HEK293T (cell line): ENCODE data around the gene SLC12A4.

Source experiments
- CTCF ChIA-PET: fragments of 350-600 bp; formaldehyde crosslinking; extraction: SDS; loops from one replicate; lab custom pipeline; 2021; ENCODE audit warnings: antibody characterized with exemption, inconsistent platforms; lab: Yijun Ruan, JAX
- POLR2A ChIA-PET: fragments of 350-600 bp; formaldehyde crosslinking; extraction: SDS; loops from one replicate; lab custom pipeline; 2020; ENCODE audit warnings: antibody characterized with exemption, inconsistent platforms; lab: Yijun Ruan, JAX
- DNase-seq: peaks from one replicate; pipeline ENCODE4 v3.0.0; 2012; ENCODE audit warnings: mixed read lengths; ENCODE audit errors: extremely low spot score
- ARNT ChIP-seq: fragments of 450-650 bp; IDR thresholded peaks from 2 replicates; pipeline ENCODE4 v1.6.1; 2017; ENCODE audit warnings: mild to moderate bottlenecking
- BHLHE40 ChIP-seq: fragments of 450-650 bp; IDR thresholded peaks from 2 replicates; pipeline ENCODE4 v1.6.1; 2016; ENCODE audit warnings: mild to moderate bottlenecking, moderate library complexity, borderline replicate concordance
- CTBP1 ChIP-seq: fragments of 450-650 bp; IDR thresholded peaks from 2 replicates; pipeline ENCODE4 v1.6.1; 2016; ENCODE audit warnings: borderline replicate concordance
- ELF4 ChIP-seq: fragments of 450-650 bp; IDR thresholded peaks from 2 replicates; pipeline ENCODE4 v1.6.1; 2017; ENCODE audit warnings: antibody characterized with exemption
- FOXA1 ChIP-seq: fragments of 450-650 bp; IDR thresholded peaks from 2 replicates; pipeline ENCODE4 v1.6.1; 2016; ENCODE audit warnings: mild to moderate bottlenecking
- FOXK2 ChIP-seq: fragments of 450-650 bp; IDR thresholded peaks from 2 replicates; pipeline ENCODE4 v1.6.1; 2016; ENCODE audit warnings: mild to moderate bottlenecking
- FOXM1 ChIP-seq: fragments of 450-650 bp; IDR thresholded peaks from 2 replicates; pipeline ENCODE4 v1.6.1; 2017; ENCODE audit warnings: mild to moderate bottlenecking, borderline replicate concordance
- HDGF ChIP-seq: fragments of 450-650 bp; IDR thresholded peaks from 2 replicates; pipeline ENCODE4 v1.6.1; 2017; ENCODE audit warnings: antibody characterized with exemption, borderline replicate concordance
- L3MBTL2 ChIP-seq: fragments of 450-650 bp; conservative IDR thresholded peaks from 2 replicates; pipeline ENCODE4 v1.6.1; 2016; ENCODE audit warnings: mild to moderate bottlenecking
- LEF1 ChIP-seq: fragments of 450-650 bp; IDR thresholded peaks from 2 replicates; pipeline ENCODE4 v1.6.1; 2017; ENCODE audit warnings: mild to moderate bottlenecking, borderline replicate concordance
- NFRKB ChIP-seq: fragments of 450-650 bp; IDR thresholded peaks from 2 replicates; pipeline ENCODE4 v1.6.1; 2016; ENCODE audit warnings: mild to moderate bottlenecking, moderate library complexity
- SP1 ChIP-seq: fragments of 450-650 bp; IDR thresholded peaks from 2 replicates; pipeline ENCODE4 v1.6.1; 2017
- SUZ12 ChIP-seq: fragments of 450-650 bp; IDR thresholded peaks from 2 replicates; pipeline ENCODE4 v1.6.1; 2016; ENCODE audit warnings: mild to moderate bottlenecking
- TARDBP ChIP-seq: fragments of 450-650 bp; IDR thresholded peaks from 2 replicates; pipeline ENCODE4 v1.6.1; 2016
- ZNF384 ChIP-seq: fragments of 450-650 bp; IDR thresholded peaks from 2 replicates; pipeline ENCODE4 v1.6.1; 2016
- TF ChIP-seq, protein P1 (sequence below): fragments of 450-650 bp; IDR thresholded peaks from 2 replicates; pipeline ENCODE4 v1.6.1; 2016

SLC12A4 gene

DNA sequence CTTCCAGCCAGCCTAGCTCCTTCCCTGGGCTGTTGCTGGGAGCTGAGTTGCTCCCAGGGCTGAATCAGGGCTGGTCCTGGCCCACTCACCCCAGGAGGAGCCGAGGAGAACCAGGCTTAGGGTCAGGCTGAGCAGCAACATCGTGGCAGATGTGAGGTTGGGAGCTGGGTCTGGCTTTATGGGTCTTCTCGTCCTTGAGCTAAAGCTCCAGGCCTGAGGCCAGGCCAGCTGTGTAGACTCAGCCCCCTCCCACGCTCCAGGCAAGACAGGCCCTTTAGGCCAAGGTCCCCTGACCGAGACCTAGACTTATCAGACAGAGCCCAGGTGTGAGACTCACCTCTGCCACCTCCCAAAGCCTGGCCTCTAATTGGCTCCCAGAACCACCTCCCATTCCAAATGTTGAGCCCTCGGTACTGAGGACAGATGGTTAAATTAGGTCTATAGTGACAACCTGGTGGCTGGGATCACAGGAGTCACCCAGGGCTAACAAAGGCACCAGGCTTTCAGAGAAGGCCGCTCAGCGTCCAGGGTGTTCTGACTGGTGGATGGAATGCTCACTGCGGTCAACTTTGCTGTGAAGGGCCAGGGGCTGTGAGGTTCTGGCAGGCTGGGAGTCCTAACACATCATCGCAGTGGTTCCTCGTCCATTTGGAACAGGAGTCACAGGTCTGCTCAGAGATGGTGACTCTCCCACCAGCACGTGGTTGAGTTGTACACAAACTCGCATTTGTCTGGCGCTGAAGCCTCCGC, 36.5 kb downstream of the SLC12A4 start, which contains the start of gene CTRL:
CTRL (minus strand) TSS at position 151 of the 750 bp plus-strand sequence; CDS start at position 141, 10 bp downstream.
- TF ChIP-seq TARDBP (no peak), FOXM1 (no peak)
- TF ChIP-seq, protein P1, sequence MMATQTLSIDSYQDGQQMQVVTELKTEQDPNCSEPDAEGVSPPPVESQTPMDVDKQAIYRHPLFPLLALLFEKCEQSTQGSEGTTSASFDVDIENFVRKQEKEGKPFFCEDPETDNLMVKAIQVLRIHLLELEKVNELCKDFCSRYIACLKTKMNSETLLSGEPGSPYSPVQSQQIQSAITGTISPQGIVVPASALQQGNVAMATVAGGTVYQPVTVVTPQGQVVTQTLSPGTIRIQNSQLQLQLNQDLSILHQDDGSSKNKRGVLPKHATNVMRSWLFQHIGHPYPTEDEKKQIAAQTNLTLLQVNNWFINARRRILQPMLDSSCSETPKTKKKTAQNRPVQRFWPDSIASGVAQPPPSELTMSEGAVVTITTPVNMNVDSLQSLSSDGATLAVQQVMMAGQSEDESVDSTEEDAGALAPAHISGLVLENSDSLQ, result no peak
- CTCF ChIA-PET, result interaction anchor here (0.5 to 1.7 kb wide), 2 partner anchors 48 to 115 kb away, joined by 4 to 5 read pairs; no protein-coding TSS in a partner anchor
- no peak for DNase-seq
- POLR2A ChIA-PET, result interaction anchor here (1.1 kb wide), 1 partner anchor 15 kb away, joined by 3 read pairs; no protein-coding TSS in a partner anchor

DNA sequence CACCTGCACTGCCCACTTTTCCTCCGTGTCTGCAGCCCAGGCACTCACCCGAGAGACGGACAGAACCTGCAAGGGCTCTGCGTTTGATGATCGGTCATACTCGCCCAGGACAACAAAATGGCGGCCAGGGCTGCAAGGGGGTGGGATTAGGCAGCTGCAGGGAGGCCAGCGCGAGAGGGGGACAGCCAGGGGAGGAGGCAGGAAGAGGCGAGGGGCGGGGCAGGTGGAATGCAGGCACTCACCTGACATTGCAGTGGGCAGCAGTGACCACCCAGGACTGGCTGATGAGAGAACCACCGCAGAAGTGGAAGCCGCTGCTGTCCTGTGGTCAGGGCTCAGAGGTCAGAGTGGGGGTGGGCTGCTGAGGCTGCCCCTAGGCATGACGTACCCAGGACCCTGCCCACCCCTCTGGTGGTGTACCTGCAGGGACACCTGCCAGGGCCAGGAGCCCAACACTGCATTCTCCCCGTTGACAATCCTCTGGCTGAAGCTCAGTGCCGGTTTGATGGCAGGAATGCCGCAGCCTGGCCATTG, 37.7 kb downstream of the SLC12A4 start:
- ChIA-PET CTCF (interaction anchor here (1.7 kb wide), 1 partner anchor 47 kb away, joined by 5 read pairs; no protein-coding TSS in a partner anchor), POLR2A (interaction anchor here (1.1 kb wide), 1 partner anchor 16 kb away, joined by 3 read pairs; no protein-coding TSS in a partner anchor)
- TF ChIP-seq ZNF384 (no peak), ARNT (no peak), ELF4 (no peak), FOXA1 (no peak), CTBP1 (no peak)
- no peak for DNase-seq

DNA sequence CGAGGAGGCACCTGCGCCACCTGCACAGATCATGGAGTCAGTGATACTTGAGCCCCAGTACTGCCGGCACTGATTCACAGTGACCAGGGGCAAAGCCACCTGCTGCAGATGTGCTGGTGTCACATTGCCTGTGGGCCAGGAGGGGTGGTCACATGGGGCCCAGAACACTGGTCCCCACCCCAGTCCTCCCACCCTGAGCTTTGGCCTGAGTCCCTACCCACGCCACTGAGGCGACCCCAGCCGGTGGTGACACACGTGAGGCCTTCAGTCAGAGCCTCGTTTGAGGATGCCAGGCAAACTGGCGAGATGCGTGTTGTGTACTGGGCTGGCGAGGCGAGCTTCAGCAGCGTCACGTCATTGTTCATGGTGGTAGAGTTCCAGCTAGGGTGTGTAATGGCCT, 38.2 kb downstream of the SLC12A4 start:
- POLR2A ChIA-PET, result no interaction called here
- DNase-seq, result no peak
- TF ChIP-seq FOXK2, result no peak
- no peak for TF ChIP-seq BHLHE40
- no peak for TF ChIP-seq TARDBP
- TF ChIP-seq HDGF, result no peak
- TF ChIP-seq FOXM1, result no peak
- no peak for TF ChIP-seq ARNT
- CTCF ChIA-PET, result no interaction called here

DNA sequence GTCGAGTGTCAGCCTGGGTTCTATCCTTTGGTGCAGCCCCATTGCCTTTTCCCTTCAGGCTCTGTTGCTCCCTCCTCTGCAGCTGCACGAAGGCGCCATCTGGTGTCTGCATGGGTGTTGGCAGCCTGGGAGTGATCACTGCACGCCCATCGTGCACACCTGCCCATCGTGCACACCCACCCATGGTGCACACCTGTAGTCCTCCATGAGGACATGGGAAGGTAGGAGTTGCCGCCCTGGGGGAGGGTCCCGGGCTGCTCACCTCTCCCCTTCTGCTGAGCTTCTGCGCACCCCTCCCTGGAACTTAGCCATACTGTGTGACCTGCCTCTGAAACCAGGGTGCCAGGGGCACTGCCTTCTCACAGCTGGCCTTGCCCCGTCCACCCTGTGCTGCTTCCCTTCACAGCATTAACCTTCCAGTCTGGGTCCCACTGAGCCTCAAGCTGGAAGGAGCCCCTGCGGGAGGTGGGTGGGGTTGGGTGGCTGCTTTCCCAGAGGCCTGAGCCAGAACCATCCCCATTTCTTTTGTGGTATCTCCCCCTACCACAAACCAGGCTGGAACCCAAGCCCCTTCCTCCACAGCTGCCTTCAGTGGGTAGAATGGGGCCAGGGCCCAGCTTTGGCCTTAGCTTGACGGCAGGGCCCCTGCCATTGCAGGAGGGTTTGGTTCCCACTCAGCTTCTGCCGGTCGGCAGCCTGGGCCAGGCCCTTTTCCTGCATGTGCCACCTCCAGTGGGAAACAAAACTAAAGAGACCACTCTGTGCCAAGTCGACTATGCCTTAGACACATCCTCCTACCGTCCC, 39.7 kb downstream of the SLC12A4 start:
- peak; percentile 82 for DNase-seq
- CTCF ChIA-PET, result interaction anchor here (0.9 to 1.4 kb wide), 2 partner anchors 45 to 49 kb away, joined by 4 to 6 read pairs; no protein-coding TSS in a partner anchor
- TF ChIP-seq HDGF (no peak), FOXK2 (no peak), NFRKB (no peak), ZNF384 (no peak), BHLHE40 (no peak), ELF4 (no peak), CTBP1 (no peak), L3MBTL2 (no peak), FOXA1 (no peak), SP1 (no peak), ARNT (no peak), TARDBP (no peak)
- TF ChIP-seq, protein P1, result no peak
- POLR2A ChIA-PET, result no interaction called here

DNA sequence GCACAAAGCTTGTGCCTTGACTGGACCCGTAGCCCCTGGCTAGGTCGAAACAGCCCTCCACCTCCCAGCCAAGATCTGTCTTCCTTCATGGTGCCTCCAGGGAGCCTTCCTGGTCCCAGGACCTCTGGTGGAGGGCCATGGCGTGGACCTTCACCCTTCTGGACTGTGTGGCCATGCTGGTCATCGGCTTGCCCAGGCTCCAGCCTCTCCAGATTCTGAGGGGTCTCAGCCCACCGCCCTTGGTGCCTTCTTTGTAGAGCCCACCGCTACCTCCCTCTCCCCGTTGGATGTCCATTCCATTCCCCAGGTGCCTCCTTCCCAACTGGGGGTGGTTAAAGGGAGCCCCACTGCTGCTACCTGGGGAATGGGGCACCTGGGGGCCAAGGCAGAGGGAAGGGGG, 40.3 kb downstream of the SLC12A4 start:
- POLR2A ChIA-PET, result no interaction called here
- no peak for TF ChIP-seq SP1
- TF ChIP-seq HDGF, result no peak
- no peak for TF ChIP-seq SUZ12
- TF ChIP-seq FOXM1, result no peak
- no peak for TF ChIP-seq LEF1
- TF ChIP-seq NFRKB, result no peak
- no peak for TF ChIP-seq TARDBP
- TF ChIP-seq FOXA1, result no peak
- no peak for TF ChIP-seq BHLHE40
- no peak for TF ChIP-seq L3MBTL2
- no peak for TF ChIP-seq ARNT
- DNase-seq, result no peak
- CTCF ChIA-PET, result interaction anchor here (0.9 to 1.4 kb wide), 3 partner anchors 44 to 112 kb away, joined by 3 to 6 read pairs (median 4); no protein-coding TSS in a partner anchor

DNA sequence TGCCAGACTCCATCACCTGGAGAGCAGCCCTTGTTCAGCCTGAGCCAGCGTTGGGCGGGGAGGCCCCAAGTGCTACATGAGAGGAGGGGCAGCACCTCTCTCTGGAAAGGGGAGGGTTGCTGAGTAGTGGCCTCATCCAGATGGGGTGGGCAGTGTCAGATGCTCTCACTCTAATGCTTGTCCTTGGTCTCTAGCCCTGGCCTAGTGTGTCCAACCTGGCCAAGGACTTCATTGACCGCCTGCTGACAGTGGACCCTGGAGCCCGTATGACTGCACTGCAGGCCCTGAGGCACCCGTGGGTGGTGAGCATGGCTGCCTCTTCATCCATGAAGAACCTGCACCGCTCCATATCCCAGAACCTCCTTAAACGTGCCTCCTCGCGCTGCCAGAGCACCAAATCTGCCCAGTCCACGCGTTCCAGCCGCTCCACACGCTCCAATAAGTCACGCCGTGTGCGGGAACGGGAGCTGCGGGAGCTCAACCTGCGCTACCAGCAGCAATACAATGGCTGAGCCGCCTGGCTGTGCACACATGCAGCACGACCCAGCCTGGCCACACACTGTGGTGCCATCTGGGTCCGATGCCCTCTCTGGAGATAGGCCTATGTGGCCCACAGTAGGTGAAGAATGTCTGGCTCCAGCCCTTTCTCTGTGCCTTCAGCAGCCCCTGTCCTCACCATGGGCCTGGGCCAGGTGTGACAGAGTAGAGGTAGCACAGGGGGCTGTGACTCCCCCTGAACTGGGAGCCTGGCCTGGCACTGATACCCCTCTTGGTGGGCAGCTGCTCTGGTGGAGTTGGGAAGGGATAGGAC, 41.1 kb downstream of the SLC12A4 start:
- DNase-seq, result no peak
- POLR2A ChIA-PET, result no interaction called here
- TF ChIP-seq FOXK2, result no peak
- TF ChIP-seq SUZ12, result no peak
- TF ChIP-seq BHLHE40, result no peak
- no peak for TF ChIP-seq TARDBP
- TF ChIP-seq L3MBTL2, result no peak
- no peak for TF ChIP-seq ARNT
- TF ChIP-seq LEF1, result no peak
- TF ChIP-seq, protein P1, result no peak
- no peak for TF ChIP-seq NFRKB
- TF ChIP-seq CTBP1, result no peak
- TF ChIP-seq SP1, result no peak
- no peak for TF ChIP-seq HDGF
- no peak for TF ChIP-seq FOXM1
- no peak for TF ChIP-seq ZNF384
- no peak for TF ChIP-seq FOXA1
- no peak for TF ChIP-seq ELF4
- CTCF ChIA-PET, result interaction anchor here (1.1 kb wide), 1 partner anchor 111 kb away, joined by 3 read pairs; no protein-coding TSS in a partner anchor
